Sigmoid colon (tissue), 7 donors: ENCODE measurements around the gene NBEAL2. TPM values are rescaled to one million over a fixed set of nuclear protein-coding genes. Genes with fewer than 3 reads are reported as not detected.

Source experiments
- DNase-seq: peaks from one replicate; pipeline ENCODE4 v3.0.0-alpha.2; 2019
- H3K27ac ChIP-seq, 4 donors: fragments of 200-600 bp; sonication (generic); one replicate each; pipeline ENCODE4 v1.5.1; 2016 to 2019; ENCODE audit warnings: mild to moderate bottlenecking in 1 of 4
- H3K27me3 ChIP-seq, 3 donors: fragments of 200-600 bp; sonication (generic); one replicate each; pipeline ENCODE4 v1.5.1; 2019; ENCODE audit warnings: mild to moderate bottlenecking in 1 of 3
- H3K36me3 ChIP-seq, 4 donors: fragments of 200-600 bp; sonication (generic); one replicate each; pipeline ENCODE4 v1.5.1; 2016 to 2019
- H3K4me1 ChIP-seq, 4 donors: fragments of 200-600 bp; sonication (generic); one replicate each; pipeline ENCODE4 v1.5.1; 2017 to 2019
- H3K4me3 ChIP-seq, 4 donors: fragments of 200-600 bp; sonication (generic); one replicate each; pipeline ENCODE4 v1.5.1; 2017 to 2019; ENCODE audit warnings: mild to moderate bottlenecking in 2 of 4, moderate library complexity in 1 of 4
- H3K9me3 ChIP-seq, 4 donors: fragments of 200-600 bp in 3 of 4; sonication (generic) in 3 of 4; one replicate each; pipeline versions ENCODE4 v1.5.1 to v1.6.1; 2013 to 2019
- CTCF ChIP-seq, 4 experiments: fragments of 450-650 bp in 3 of 4; fragments of 200-600 bp in 1 of 4; IDR thresholded peaks; one replicate each; pipeline ENCODE4 v1.5.1; 2016 to 2019; ENCODE audit warnings: antibody characterized with exemption in 4 of 4, mild to moderate bottlenecking in 3 of 4, moderate library complexity in 2 of 4
- EP300 ChIP-seq, 4 donors: sonication (generic); formaldehyde crosslinking; IDR thresholded peaks; one replicate each; pipeline ENCODE4 v1.6.1; 2017; ENCODE audit warnings: antibody characterized with exemption in 4 of 4
- POLR2A ChIP-seq, 2 donors: fragments of 450-650 bp; IDR thresholded peaks; one replicate each; pipeline ENCODE4 v1.6.1; 2016; ENCODE audit warnings: antibody characterized with exemption in 2 of 2, mild to moderate bottlenecking in 2 of 2, moderate library complexity in 2 of 2
- POLR2AphosphoS5 ChIP-seq, 4 donors: sonication (generic); formaldehyde crosslinking; IDR thresholded peaks; one replicate each; pipeline ENCODE4 v1.6.1; 2017; ENCODE audit warnings: antibody characterized with exemption in 4 of 4
- WGBS, 2 donors: extraction: QIAGEN DNeasy Blood & Tissue Kit; methylation state at CpG; one replicate each; pipeline ENCODE4 v1.1.7; 2013; 5-methylcytosine and 5-hydroxymethylcytosine counted together
- intact Hi-C: fragments of 100-400 bp; cut with DNase I; formaldehyde crosslinking; loops from one replicate; pipeline ENCODE4 v1.15.1; 2023
- polyA plus RNA-seq, 3 donors: library from polyadenylated mRNA; stranded (reverse); fragments of 200-250 nt; gene quantifications; one replicate each; pipeline ENCODE4 v1.2.3, GENCODE V29; 2013
- total RNA-seq, 4 donors: library from RNA; depleted of rRNA; stranded (reverse); fragments of >200 nt; gene quantifications; one replicate each; pipeline ENCODE4 v1.1.0, GENCODE V29; 2016
- donor health status: healthy with polysubstance abuse.
- donor health status: Bipolar disorder and iron deficiency.
- donor health status: healthy.

Gene NBEAL2
- total and polyA plus RNA-seq, 7 donors = 7.8 to 88.0 (median 12.5) TPM

DNA sequence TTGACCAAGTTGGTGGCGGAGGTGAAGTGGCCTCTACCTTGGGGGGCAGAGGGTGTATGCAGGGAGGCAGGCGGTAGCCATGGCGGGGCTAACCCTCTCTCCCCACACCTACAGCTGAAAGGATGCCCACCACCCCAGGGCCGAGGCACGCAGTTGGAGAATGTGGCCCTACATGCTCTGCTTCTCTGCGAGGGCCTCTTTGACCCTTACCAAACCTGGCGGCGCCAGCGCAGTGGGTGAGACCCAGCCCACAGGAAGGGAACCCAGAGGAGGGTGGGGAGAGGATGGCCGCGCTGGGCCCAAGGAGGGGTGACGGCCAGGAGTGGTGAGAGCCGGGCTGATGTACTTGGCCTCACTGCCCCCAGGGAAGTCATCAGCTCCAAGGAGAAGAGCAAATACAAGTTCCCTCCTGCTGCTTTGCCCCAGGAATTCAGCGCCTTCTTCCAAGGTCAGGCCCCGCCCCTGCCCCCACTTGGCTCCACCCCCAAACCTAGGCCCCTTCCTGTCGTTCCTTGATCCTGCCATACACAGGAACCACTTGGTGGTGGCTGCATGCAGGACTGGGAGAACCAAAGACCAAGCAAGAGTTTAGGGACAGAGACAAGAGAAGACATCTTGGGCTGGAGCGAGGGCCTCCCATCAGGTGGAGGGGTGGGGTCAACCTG, 9.8 kb downstream of the NBEAL2 start:
- TF ChIP-seq POLR2AphosphoS5 (IDR thresholded peaks at IDR 0.05) (no peak), EP300 (IDR thresholded peaks at IDR 0.05) (no peak), CTCF (IDR thresholded peaks at IDR 0.05) (no peak), POLR2A (IDR thresholded peaks at IDR 0.05) (no peak)
- DNase-seq = no peak
- no peaks in the 10 kb centered on the region for H3K9me3 ChIP-seq
- no peak overlapping the region for H3K27ac ChIP-seq
- no peak overlapping the region for H3K4me3 ChIP-seq
- peaks cover 0 to 8% (median 4%) of the 10 kb centered on the region in 4 donors for H3K4me1 ChIP-seq
- no peaks in the 10 kb centered on the region for H3K27me3 ChIP-seq
- intact Hi-C loops = no loop called here
- peaks cover 0 to 5% (median 0%) of the 10 kb centered on the region in 4 donors for H3K36me3 ChIP-seq
- 87% methylated on average over 17 of the region's 17 CpGs for WGBS, 2 donors

GRCh38 chr3:46990573-46991374, 11.3 kb downstream of the NBEAL2 start:
- Histone ChIP-seq H3K27ac (no peak overlapping the region), H3K27me3 (no peaks in the 10 kb centered on the region), H3K4me3 (no peak overlapping the region), H3K4me1 (peaks cover 0 to 8% (median 4%) of the 10 kb centered on the region in 4 donors), H3K9me3 (no peaks in the 10 kb centered on the region), H3K36me3 (peaks cover 0 to 5% (median 0%) of the 10 kb centered on the region in 4 donors)
- WGBS, 2 donors = 82 to 85% methylated on average over 11 of the region's 11 CpGs
- intact Hi-C loops = no loop called here
- no peak for DNase-seq
- no peak for TF ChIP-seq EP300 (IDR thresholded peaks at IDR 0.05)
- no peak for TF ChIP-seq CTCF (IDR thresholded peaks at IDR 0.05)
- TF ChIP-seq POLR2AphosphoS5 (IDR thresholded peaks at IDR 0.05) = no peak
- no peak for TF ChIP-seq POLR2A (IDR thresholded peaks at IDR 0.05)

- Histone ChIP-seq H3K27me3 (no peaks in the 10 kb centered on the region), H3K4me1 (peaks cover 0 to 8% (median 4%) of the 10 kb centered on the region in 4 donors), H3K9me3 (no peaks in the 10 kb centered on the region), H3K27ac (no peak overlapping the region), H3K4me3 (no peak overlapping the region), H3K36me3 (peaks cover 0 to 5% (median 0%) of the 10 kb centered on the region in 4 donors)
- DNase-seq = no peak
- intact Hi-C loops = no loop called here
- 93 to 94% methylated on average over 16 of the region's 16 CpGs for WGBS, 2 donors
- TF ChIP-seq POLR2AphosphoS5 (IDR thresholded peaks at IDR 0.05) (no peak), CTCF (IDR thresholded peaks at IDR 0.05) (no peak), EP300 (IDR thresholded peaks at IDR 0.05) (no peak), POLR2A (IDR thresholded peaks at IDR 0.05) (no peak)
Observed at GRCh38 chr3:46991406-46992165, 12.1 kb downstream of the NBEAL2 start.

DNA sequence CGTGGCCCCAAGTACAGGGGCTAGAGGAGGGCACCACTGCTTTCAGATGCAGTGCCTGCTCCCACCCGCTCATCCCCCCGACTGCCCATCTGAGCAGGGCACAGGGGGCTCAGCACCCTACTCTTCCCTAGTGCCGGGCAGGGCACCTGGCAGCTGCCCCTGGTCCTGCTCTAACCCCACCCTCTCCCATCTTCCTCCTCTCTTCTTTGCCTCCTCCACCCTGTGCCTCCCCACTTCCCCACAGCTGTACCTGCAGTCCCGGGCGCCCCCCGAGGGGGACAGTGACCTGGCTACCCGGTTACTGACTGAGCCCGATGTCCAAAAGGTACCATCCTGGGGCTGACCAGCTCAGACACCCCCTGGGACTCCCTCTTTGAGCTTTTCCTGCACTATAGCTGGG, 12.8 kb downstream of the NBEAL2 start:
- DNase-seq = no peak
- Histone ChIP-seq H3K36me3 (peaks cover 0 to 5% (median 0%) of the 10 kb centered on the region in 4 donors), H3K27me3 (no peaks in the 10 kb centered on the region), H3K4me1 (peaks cover 0 to 7% (median 1%) of the 10 kb centered on the region in 4 donors), H3K9me3 (no peaks in the 10 kb centered on the region), H3K27ac (no peak overlapping the region), H3K4me3 (no peak overlapping the region)
- TF ChIP-seq EP300 (IDR thresholded peaks at IDR 0.05) = no peak
- TF ChIP-seq POLR2AphosphoS5 (IDR thresholded peaks at IDR 0.05) = no peak
- no peak for TF ChIP-seq CTCF (IDR thresholded peaks at IDR 0.05)
- TF ChIP-seq POLR2A (IDR thresholded peaks at IDR 0.05) = no peak
- intact Hi-C loops = no loop called here
- 90 to 94% methylated on average over 9 of the region's 9 CpGs for WGBS, 2 donors
